ENCODE results near the gene STXBP3. TPM values are rescaled to one million over a fixed set of nuclear protein-coding genes. Genes with fewer than 3 reads are reported as not detected.

Gene STXBP3
- total RNA-seq, 2 donors from 2014 or later, result 56.4 to 61.8 TPM

DNA sequence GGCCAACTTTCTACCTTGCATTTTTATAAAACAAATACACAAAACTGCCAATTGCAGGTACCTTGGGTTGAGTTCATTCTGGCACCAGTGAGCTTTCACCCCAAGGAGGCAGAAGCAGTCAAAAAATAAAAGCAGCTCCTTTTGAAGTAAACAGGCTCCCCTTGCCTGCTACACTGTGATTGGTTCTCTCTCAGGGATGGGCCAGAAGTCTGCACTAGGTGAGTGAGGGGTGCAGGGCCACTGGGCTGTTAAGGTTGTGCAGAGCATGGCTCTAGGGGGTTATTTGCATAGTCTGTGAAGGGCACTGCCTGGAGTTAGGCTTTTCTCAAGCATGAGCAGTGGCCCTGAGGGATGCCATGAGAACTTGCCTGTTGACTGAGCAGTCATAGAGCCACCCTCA is 71.3 kb downstream of the STXBP3 start:
- no peaks in the 10 kb centered on the region for H3K9me3 ChIP-seq (ENCODE audit: control insufficient read depth, low read length, poor library complexity, severe bottlenecking)
- DNase-seq (no peak), ATAC-seq (no peak)
- Mint-ChIP-seq H3K36me3 (ENCODE audit: low read depth) (no peaks in the 10 kb centered on the region), H3K4me3 (no peak overlapping the region), H3K27ac (no peak overlapping the region), H3K4me1 (no peaks in the 10 kb centered on the region), H3K27me3 (peaks cover 11% of the 10 kb centered on the region)

DNA sequence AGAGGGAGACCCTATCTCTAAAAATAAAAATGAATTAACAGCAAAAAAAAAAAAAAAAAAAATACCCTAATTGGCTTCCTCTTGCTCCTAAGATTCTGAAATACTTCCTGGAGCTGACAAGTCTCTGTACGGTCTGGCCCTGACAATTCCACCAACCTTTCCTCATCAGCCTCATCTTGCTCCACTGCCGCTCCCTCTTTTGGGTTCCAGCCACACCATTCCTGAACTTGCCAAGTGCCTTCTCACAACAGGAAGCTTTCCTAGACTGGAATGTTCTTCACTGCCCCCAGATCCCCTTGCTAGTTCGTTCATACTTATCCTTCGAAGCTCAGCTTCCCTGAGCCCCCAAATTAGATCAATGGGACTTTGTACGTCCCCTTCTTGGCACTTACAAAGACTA is 73.4 kb downstream of the STXBP3 start:
- no peak for DNase-seq
- no peaks in the 10 kb centered on the region for H3K9me3 ChIP-seq (ENCODE audit: control insufficient read depth, low read length, poor library complexity, severe bottlenecking)
- Mint-ChIP-seq H3K27me3 (peaks cover 18% of the 10 kb centered on the region), H3K36me3 (ENCODE audit: low read depth) (no peaks in the 10 kb centered on the region), H3K4me1 (no peaks in the 10 kb centered on the region), H3K4me3 (no peak overlapping the region), H3K27ac (no peak overlapping the region)
- ATAC-seq, result no peak

DNA sequence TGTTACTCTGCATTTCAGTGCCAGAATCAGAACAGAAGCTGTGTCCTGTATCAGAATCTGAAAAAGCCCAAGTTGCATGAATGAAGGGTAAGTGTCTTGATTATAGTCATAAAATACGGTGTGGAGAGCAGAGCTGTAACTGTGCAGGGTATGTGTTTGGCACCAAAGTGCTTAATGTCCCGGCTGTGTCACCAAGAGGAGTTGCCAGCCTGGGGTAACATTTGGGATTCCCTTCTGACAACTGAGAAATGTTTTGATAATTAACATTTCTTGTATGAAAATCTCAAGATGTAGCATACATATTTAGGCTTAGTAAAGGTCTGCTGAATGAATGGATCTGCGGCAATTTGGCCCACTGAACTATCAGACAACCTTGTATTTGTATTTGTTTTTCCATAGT is 77.2 kb downstream of the STXBP3 start:
- no peak for ATAC-seq
- no peaks in the 10 kb centered on the region for H3K9me3 ChIP-seq (ENCODE audit: control insufficient read depth, low read length, poor library complexity, severe bottlenecking)
- Mint-ChIP-seq H3K36me3 (ENCODE audit: low read depth) (no peaks in the 10 kb centered on the region), H3K4me1 (no peaks in the 10 kb centered on the region), H3K27ac (no peak overlapping the region), H3K27me3 (peaks cover 18% of the 10 kb centered on the region), H3K4me3 (no peak overlapping the region)
- no peak for DNase-seq

DNA sequence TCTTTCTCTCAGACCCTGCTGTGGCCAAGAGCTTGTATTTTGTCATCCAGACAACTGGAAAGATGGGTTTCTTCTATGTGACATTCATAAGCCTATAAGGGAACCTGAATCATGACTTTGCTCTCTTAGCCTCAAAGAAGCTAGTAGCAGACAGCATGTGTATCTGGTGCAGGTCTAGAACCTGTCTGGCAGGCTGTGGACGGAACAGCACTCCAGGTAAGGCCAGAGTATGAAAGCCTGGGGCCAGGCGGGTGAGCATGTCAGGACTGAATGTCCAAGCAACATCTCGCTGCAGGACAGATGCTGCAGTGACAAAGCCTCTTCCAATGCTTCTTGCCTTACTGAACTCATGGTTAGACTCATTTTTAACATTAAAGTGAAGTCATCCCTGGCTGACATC is 77.6 kb downstream of the STXBP3 start:
- Mint-ChIP-seq H3K27ac (no peak overlapping the region), H3K36me3 (ENCODE audit: low read depth) (no peaks in the 10 kb centered on the region), H3K4me1 (no peaks in the 10 kb centered on the region), H3K27me3 (peaks cover 17% of the 10 kb centered on the region), H3K4me3 (no peak overlapping the region)
- no peak for DNase-seq
- H3K9me3 ChIP-seq (ENCODE audit: control insufficient read depth, low read length, poor library complexity, severe bottlenecking), result no peaks in the 10 kb centered on the region
- ATAC-seq, result no peak

DNA sequence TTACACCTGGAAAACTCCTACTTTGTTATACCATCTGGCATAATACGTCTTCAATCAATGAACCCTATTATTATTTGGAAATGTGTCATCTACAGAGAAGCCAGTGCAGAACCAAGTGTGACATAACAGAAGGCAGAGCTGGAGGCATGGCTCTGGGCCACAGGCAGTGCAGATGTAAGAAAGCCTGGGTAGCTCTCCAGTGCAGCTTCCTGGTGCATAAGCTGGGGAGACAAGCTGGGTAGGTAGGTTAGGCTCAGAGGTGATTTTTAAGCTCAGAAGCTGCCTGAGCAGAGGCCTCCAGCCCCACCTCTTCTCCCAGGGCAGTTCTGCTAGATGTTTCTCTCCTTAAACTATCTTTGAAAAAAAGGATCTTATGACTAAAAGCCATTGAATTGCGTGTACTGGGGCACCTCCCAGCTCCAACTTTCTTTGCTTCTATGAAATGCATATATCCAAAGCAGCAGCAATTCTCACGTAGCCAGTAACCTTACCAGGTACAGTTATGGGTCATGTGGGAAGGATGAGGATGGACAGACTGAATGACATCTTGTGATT is 79.7 kb downstream of the STXBP3 start:
- H3K4me3 Mint-ChIP-seq, result no peak overlapping the region
- no peaks in the 10 kb centered on the region for H3K9me3 ChIP-seq (ENCODE audit: control insufficient read depth, low read length, poor library complexity, severe bottlenecking)
- H3K4me1 Mint-ChIP-seq, result no peaks in the 10 kb centered on the region
- ATAC-seq (no peak), DNase-seq (no peak)
- H3K27me3 Mint-ChIP-seq, result peaks cover 7% of the 10 kb centered on the region
- no peak overlapping the region for H3K27ac Mint-ChIP-seq
- no peaks in the 10 kb centered on the region for H3K36me3 Mint-ChIP-seq (ENCODE audit: low read depth)

DNA sequence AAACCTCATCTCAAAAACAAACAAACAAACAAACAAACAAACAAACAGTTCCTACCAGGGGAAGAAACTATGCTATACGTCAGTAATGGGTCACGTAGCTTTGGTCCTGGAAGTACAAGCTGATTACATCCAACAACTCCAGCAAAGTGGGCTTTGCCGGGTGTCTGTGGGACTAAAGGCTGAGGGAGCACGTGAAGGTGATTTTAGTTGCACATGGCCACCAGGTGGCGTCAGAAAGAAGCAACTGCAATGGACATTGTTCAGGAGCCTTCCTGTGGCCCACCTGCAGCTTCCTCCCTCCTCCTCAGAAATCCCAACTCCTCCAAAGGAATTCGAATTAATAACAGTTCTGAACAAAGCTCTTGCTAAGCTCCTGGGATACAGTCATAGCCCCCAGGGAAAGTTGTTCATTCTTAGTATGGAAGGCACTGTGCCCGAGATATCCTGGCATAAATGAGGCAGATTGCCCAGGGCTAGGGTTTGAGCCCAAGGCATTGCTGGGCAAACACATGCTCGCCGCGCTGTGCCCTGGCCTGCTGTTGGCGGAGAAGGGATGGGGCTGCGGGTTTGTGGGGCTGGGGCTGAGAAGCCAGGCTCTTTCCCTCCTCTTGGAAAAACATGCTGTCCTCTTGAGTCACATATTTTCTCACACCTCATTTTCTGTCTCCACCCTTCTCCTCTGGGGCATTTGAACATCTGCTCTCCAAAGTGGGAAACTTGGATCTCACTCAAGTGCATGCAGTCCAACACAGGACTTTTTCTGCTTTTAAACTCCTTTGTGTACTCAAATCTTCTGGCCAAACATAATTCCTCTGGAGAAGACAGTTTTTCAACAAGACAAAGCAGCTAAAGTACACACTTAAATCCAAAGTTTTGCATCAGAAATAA is 81.8 kb downstream of the STXBP3 start:
- peaks cover 2% of the 10 kb centered on the region for H3K27me3 Mint-ChIP-seq
- no peak overlapping the region for H3K27ac Mint-ChIP-seq
- H3K36me3 Mint-ChIP-seq (ENCODE audit: low read depth), result no peaks in the 10 kb centered on the region
- H3K4me1 Mint-ChIP-seq, result peaks cover 3% of the 10 kb centered on the region
- DNase-seq (peak; percentile 54 to 60 (median 56)), ATAC-seq (peak; percentile 65)
- H3K4me3 Mint-ChIP-seq, result no peak overlapping the region
- no peaks in the 10 kb centered on the region for H3K9me3 ChIP-seq (ENCODE audit: control insufficient read depth, low read length, poor library complexity, severe bottlenecking)

DNA sequence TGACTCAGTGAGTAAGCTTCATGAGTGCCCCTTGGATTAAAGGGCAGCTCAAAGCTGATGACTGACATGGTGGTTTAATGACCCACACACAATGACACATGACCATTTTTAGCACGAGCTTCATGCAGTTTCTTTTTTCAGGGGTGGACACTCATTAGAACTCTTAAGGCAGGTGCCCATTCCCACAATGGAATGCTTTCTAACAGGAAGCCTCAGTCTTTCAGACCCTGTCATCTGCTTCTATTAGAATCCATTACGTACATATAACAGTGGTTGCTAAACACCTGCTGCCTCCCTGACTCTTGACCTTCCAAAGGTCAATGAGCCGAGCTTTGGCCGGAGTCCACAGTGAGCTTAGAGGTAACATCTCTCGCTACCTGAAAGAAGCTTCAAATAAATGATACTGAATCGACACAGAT is 83.0 kb downstream of the STXBP3 start:
- H3K4me1 Mint-ChIP-seq, result peaks cover 3% of the 10 kb centered on the region
- no peak for ATAC-seq
- H3K27ac Mint-ChIP-seq, result no peak overlapping the region
- no peak overlapping the region for H3K4me3 Mint-ChIP-seq
- no peak for DNase-seq
- H3K36me3 Mint-ChIP-seq (ENCODE audit: low read depth), result no peaks in the 10 kb centered on the region
- H3K27me3 Mint-ChIP-seq, result no peaks in the 10 kb centered on the region
- H3K9me3 ChIP-seq (ENCODE audit: control insufficient read depth, low read length, poor library complexity, severe bottlenecking), result no peaks in the 10 kb centered on the region

DNA sequence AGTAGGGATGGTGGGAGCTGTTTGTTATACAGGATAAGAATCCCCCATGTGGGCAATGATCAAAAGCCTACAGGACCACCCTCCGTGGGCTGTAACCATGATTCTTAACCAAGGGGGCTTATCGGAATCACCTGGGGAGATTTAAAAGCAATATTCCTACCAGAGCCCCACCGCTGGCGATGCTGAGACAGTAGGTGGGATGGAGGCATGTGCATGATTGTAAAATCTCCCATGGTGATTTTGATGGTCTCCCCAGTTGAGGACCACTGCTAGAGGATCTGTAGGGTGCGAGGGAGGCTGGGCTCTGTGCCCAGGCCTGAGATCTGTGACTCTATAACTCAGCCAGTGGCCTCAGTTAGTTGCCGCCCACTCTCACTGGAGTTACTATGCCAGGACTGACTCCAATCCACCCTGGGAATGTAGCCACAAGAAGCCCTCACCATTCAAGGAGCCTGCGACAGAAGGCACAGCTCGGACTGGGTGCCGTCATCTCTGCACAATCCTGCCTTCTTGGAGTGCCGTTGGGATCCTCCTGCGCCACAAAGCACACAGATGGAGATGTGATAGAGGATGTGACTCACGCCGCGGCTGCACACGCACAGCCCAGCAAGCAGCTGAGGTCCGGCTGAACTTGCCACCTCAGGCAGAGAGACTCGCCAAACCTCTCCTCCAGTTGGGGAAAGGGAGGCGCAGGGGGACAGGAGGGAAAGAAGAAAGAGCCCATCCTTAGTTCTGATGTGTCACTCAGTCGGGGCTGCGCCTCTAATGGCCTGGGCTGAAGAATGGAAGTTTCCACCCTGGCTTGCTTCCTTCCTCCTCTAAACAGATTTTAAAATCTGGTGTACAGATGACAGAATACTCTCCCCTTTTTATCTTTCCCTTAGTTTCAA is 83.9 kb downstream of the STXBP3 start:
- no peaks in the 10 kb centered on the region for H3K27me3 Mint-ChIP-seq
- ATAC-seq, result no peak

DNA sequence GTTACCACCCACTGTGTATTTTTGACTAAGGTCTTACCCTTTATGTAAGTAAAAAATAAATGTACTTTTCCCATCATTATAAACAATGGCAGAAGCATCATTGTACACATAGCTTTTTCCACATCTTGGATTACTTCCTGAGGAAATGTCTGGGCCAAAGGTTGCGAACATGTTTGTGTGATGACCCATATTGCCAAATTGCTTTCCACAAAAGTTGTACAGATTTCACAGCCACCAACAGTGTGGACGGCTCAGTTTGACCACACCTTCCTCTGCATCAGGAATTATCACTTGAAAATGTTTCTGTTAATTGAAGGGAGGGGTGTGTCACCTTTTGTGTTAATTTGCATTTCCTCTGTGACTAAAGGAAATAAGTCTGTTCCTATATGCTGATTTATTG is 84.8 kb downstream of the STXBP3 start:
- Mint-ChIP-seq H3K27me3 (peaks cover 5% of the 10 kb centered on the region), H3K27ac (peak overlapping the region; percentile 53), H3K4me1 (peaks cover 3% of the 10 kb centered on the region), H3K36me3 (ENCODE audit: low read depth) (peaks cover 2% of the 10 kb centered on the region), H3K4me3 (no peak overlapping the region)
- DNase-seq, result no peak
- H3K9me3 ChIP-seq (ENCODE audit: control insufficient read depth, low read length, poor library complexity, severe bottlenecking), result no peaks in the 10 kb centered on the region
- no peak for ATAC-seq

More for the DNA sequence above, 83.9 kb downstream of the STXBP3 start:
- Mint-ChIP-seq H3K4me1 (peaks cover 3% of the 10 kb centered on the region), H3K27ac (peak overlapping the region; percentile 53), H3K4me3 (no peak overlapping the region), H3K36me3 (ENCODE audit: low read depth) (peaks cover 2% of the 10 kb centered on the region)
- DNase-seq, result no peak
- no peaks in the 10 kb centered on the region for H3K9me3 ChIP-seq (ENCODE audit: control insufficient read depth, low read length, poor library complexity, severe bottlenecking)

DNA sequence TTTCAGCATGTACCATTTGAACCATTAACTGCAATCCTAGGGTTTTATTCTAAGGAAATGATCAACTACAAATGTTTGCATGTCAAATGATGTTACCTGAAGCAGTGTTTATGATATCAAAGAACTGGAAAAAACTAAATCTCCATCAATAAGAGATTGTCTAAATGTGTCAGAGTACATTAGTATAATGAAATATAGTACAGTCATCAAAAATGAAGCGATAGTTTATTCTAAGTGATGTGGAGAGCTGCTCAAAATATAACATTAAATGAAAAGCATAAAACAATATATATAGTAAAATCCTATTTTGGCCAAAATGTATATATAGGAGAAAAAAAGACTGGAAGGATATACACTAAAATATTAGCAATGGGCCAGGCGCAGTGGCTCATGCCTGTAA is 86.5 kb downstream of the STXBP3 start:
- H3K9me3 ChIP-seq (ENCODE audit: control insufficient read depth, low read length, poor library complexity, severe bottlenecking), result no peaks in the 10 kb centered on the region
- Mint-ChIP-seq H3K4me3 (no peak overlapping the region), H3K4me1 (peaks cover 3% of the 10 kb centered on the region), H3K27ac (no peak overlapping the region), H3K36me3 (ENCODE audit: low read depth) (peaks cover 2% of the 10 kb centered on the region), H3K27me3 (peaks cover 5% of the 10 kb centered on the region)
- ATAC-seq, result no peak
- DNase-seq, result no peak

DNA sequence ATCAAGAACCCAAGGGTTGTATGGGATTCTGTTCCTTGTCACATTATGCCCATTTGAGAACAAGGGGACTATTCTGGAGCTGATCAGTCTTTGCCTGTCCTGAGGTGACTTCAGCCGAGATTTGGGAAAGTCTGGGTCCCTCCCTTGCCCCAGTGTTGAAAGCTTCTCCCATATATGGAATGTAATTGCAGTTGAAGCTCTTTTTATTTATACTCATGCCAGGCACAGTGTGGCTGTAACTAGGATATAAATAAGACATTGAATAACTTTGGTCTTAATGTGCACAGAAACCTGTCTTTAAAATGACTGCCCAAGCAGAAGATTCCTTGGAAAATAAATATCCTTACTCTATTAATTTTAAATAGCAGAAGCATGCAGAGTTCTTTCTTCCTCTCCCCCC is 95.2 kb downstream of the STXBP3 start:
- no peaks in the 10 kb centered on the region for H3K9me3 ChIP-seq (ENCODE audit: control insufficient read depth, low read length, poor library complexity, severe bottlenecking)
- no peak for DNase-seq
- no peak overlapping the region for H3K27ac Mint-ChIP-seq
- H3K36me3 Mint-ChIP-seq (ENCODE audit: low read depth), result peaks cover 4% of the 10 kb centered on the region
- ATAC-seq, result no peak
- H3K27me3 Mint-ChIP-seq, result no peaks in the 10 kb centered on the region
- no peaks in the 10 kb centered on the region for H3K4me1 Mint-ChIP-seq
- H3K4me3 Mint-ChIP-seq, result no peak overlapping the region

DNA sequence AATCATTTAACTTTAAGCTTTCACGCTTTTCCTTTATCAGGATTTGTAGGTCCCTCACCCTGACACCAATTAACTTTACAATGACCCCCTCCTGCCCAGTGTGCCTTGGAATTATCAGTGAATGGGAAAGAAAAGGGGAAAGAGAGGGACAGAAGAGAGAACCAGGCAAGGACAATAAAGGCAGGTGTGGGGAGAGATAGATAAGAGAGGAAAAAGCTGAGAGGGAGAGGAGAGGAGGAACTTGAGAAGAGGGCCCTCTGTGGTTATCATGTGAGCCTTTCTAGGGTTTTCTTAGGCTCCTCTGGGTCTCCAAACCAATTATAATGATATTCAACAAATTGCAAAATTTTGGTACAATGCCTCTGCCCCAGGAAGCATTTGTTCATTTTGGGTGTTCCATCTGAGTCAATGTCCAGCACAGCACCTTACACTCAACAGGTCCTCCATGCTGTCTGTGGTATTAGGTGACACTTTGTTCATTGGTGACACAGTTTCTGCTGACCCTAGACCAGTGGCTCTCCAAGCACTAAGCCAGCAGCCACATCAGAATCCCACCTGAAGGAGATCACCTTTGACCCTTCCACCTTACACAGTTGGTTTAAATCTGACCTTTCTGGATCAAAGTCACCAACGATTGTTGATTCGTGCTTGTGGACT is 96.2 kb downstream of the STXBP3 start:
- H3K36me3 Mint-ChIP-seq (ENCODE audit: low read depth), result peaks cover 4% of the 10 kb centered on the region
- peaks cover 2% of the 10 kb centered on the region for H3K4me1 Mint-ChIP-seq
- H3K4me3 Mint-ChIP-seq, result no peak overlapping the region
- H3K27ac Mint-ChIP-seq, result no peak overlapping the region
- H3K27me3 Mint-ChIP-seq, result no peaks in the 10 kb centered on the region
- DNase-seq (no peak), ATAC-seq (no peak)
- H3K9me3 ChIP-seq (ENCODE audit: control insufficient read depth, low read length, poor library complexity, severe bottlenecking), result no peaks in the 10 kb centered on the region

Measured in T-helper 17 cell (primary cell).